ENCODE measurements around the gene LAMA2. TPM values are rescaled to one million over a fixed set of nuclear protein-coding genes. Genes with fewer than 3 reads are reported as not detected.
A peak's percentile ranks its signal among the peaks of the same experiment; 100 is the strongest.

The LAMA2 gene
- polyA plus RNA-seq, 1 of the 3 experiments (the other 2 are of a cell fraction) = 0.92 TPM

- no peaks in the 10 kb centered on the region for H3K79me2 ChIP-seq (ENCODE audit: insufficient read depth)
- peak overlapping the region; percentile 69; the same call in 1 of the 2 replicates for H2AFZ ChIP-seq (ENCODE audit: low read depth)
- H3K9me2 ChIP-seq = no peaks in the 10 kb centered on the region
- H3K4me1 ChIP-seq (ENCODE audit: control insufficient read depth in 1 of 2, insufficient read depth in 2 of 2, low read depth in 1 of 2, low read length in 1 of 2) = peaks cover 2 to 45% of the 10 kb centered on the region in 2 experiments
- DNase-seq = no peak
- no peaks in the 10 kb centered on the region for H4K20me1 ChIP-seq (ENCODE audit: insufficient read depth)
- ChIA-PET CTCF (interaction anchor here (1.4 kb wide), 1 partner anchor 9 kb away, joined by 3 read pairs; no protein-coding TSS in a partner anchor), POLR2A (no interaction called here)
- no peaks in the 10 kb centered on the region for H3K9me3 ChIP-seq
- 12% methylated on average over 9 of the region's 9 CpGs for whole genome bisulfite sequencing (ENCODE audit: low lambda C conversion rate)
- H3K36me3 ChIP-seq (replicated peaks in 1 of 2; ENCODE audit: control insufficient read depth in 1 of 2, insufficient read depth in 2 of 2, low read length in 1 of 2) = no peaks in the 10 kb centered on the region
- peaks cover 59% of the 10 kb centered on the region for H3F3A ChIP-seq (replicated peaks; ENCODE audit: insufficient read depth)
- peak overlapping the region; percentile 37 to 42 for H3K4me3 ChIP-seq (ENCODE audit: low read depth in 2 of 2, low read length in 1 of 2)
- peak overlapping the region; percentile 87 for H3K9ac ChIP-seq
- no peaks in the 10 kb centered on the region for H3K27me3 ChIP-seq (ENCODE audit: insufficient read depth)
- peak overlapping the region; percentile 66 for H3K4me2 ChIP-seq
- H3K27ac ChIP-seq (ENCODE audit: low read depth in 2 of 2, low read length in 1 of 2) = peak overlapping the region; percentile 90 to 100
- TF ChIP-seq EP300 (IDR thresholded peaks at IDR 0.05; ENCODE audit: borderline replicate concordance in 1 of 2, low read depth in 1 of 2, low read length in 1 of 2) = peak; percentile 41 to 95; a peak in 2 of 4 replicates
- TF ChIP-seq NRF1 (IDR thresholded peaks at IDR 0.05; ENCODE audit: low read depth, low read length) = no peak
- 0 out of 2 replicates have a peak, but pooled peaks have one; percentile 25 for TF ChIP-seq REST (IDR thresholded peaks at IDR 0.05; ENCODE audit: low read depth, low read length)
- no peak for TF ChIP-seq IRF3 (IDR thresholded peaks at IDR 0.05; ENCODE audit: low read depth, low read length)
- peak; percentile 72; the same call in 1 of the 2 replicates for TF ChIP-seq TEAD4 (IDR thresholded peaks at IDR 0.05; ENCODE audit: borderline replicate concordance, insufficient read depth)
- TF ChIP-seq MXI1 (IDR thresholded peaks at IDR 0.05; ENCODE audit: low read depth, low read length) = no peak
- TF ChIP-seq MEF2A (IDR thresholded peaks at IDR 0.05; ENCODE audit: borderline replicate concordance, low read depth) = peak; percentile 30; the same call in 1 of the 2 replicates
- no peak for TF ChIP-seq GATA2 (CRISPR knock-in tag; IDR thresholded peaks at IDR 0.05)
- no peak for TF ChIP-seq RAD21 (IDR thresholded peaks at IDR 0.05; ENCODE audit: low read length)
- peak; percentile 75; the same call in 1 of the 2 replicates for TF ChIP-seq RXRA (IDR thresholded peaks at IDR 0.05; ENCODE audit: borderline replicate concordance, low read depth)
- peak; percentile 81 for TF ChIP-seq TAF1 (IDR thresholded peaks at IDR 0.05; ENCODE audit: borderline replicate concordance, low read depth, low read length)
- peak; percentile 88 for TF ChIP-seq TCF12 (IDR thresholded peaks at IDR 0.05)
- TF ChIP-seq FOXM1 (IDR thresholded peaks at IDR 0.05; ENCODE audit: low read depth) = peak; percentile 72; the same call in 1 of the 2 replicates
- peak; percentile 99 for TF ChIP-seq FOSL2 (IDR thresholded peaks at IDR 0.05; ENCODE audit: borderline replicate concordance, low read depth)
- TF ChIP-seq YY1 (IDR thresholded peaks at IDR 0.05; ENCODE audit: low read depth) = peak; percentile 46; the same call in 1 of the 2 replicates
- peak; percentile 77; the same call in 1 of the 2 replicates for TF ChIP-seq SIN3A (IDR thresholded peaks at IDR 0.05; ENCODE audit: borderline replicate concordance, low read depth, low read length)
- no peak for TF ChIP-seq FOXJ3 (CRISPR knock-in tag; IDR thresholded peaks at IDR 0.05)
- TF ChIP-seq CHD2 (IDR thresholded peaks at IDR 0.05; ENCODE audit: low read length, partially characterized antibody) = no peak
- TF ChIP-seq, protein P1, sequence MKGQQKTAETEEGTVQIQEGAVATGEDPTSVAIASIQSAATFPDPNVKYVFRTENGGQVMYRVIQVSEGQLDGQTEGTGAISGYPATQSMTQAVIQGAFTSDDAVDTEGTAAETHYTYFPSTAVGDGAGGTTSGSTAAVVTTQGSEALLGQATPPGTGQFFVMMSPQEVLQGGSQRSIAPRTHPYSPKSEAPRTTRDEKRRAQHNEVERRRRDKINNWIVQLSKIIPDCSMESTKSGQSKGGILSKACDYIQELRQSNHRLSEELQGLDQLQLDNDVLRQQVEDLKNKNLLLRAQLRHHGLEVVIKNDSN (IDR thresholded peaks at IDR 0.05; ENCODE audit: borderline replicate concordance, low read depth) = no peak
- peak; percentile 82 for TF ChIP-seq NFIC (IDR thresholded peaks at IDR 0.05; ENCODE audit: borderline replicate concordance)
- TF ChIP-seq SMC3 (IDR thresholded peaks at IDR 0.05; ENCODE audit: low read depth, low read length) = no peak
- TF ChIP-seq GABPA (IDR thresholded peaks at IDR 0.05; ENCODE audit: low read depth) = peak; percentile 27; the same call in 1 of the 2 replicates
- TF ChIP-seq ELF1 (IDR thresholded peaks at IDR 0.05) = peak; percentile 86
- TF ChIP-seq USF2 (IDR thresholded peaks at IDR 0.05; ENCODE audit: borderline replicate concordance, low read depth, low read length) = no peak
- TF ChIP-seq, protein P2, sequence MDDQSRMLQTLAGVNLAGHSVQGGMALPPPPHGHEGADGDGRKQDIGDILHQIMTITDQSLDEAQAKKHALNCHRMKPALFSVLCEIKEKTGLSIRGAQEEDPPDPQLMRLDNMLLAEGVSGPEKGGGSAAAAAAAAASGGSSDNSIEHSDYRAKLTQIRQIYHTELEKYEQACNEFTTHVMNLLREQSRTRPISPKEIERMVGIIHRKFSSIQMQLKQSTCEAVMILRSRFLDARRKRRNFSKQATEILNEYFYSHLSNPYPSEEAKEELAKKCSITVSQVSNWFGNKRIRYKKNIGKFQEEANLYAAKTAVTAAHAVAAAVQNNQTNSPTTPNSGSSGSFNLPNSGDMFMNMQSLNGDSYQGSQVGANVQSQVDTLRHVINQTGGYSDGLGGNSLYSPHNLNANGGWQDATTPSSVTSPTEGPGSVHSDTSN (IDR thresholded peaks at IDR 0.05) = peak; percentile 83
These were observed 607.8 kb downstream of the LAMA2 start for GRCh38 chr6:129490521-129491255.

Data from SK-N-SH (cell line).